Gastrocnemius medialis (tissue), 4 donors: Measurements from ENCODE around the gene TAOK3. TPM values are rescaled to one million over a fixed set of nuclear protein-coding genes. Genes with fewer than 3 reads are reported as not detected.
"Not testable (repeated sequence)": the region's sequence is repeated elsewhere in the genome, so short reads cannot be mapped to it uniquely, and the experiment has no call there.

Experiments
- ATAC-seq, 2 donors: fragments of 150-250 bp; one replicate each; pipeline ENCODE4 v1.9.1; 2016
- DNase-seq, 2 donors: peaks; one replicate each; pipeline ENCODE4 v3.0.0-alpha.2; 2019
- H3K27ac ChIP-seq, 4 donors: fragments of 200-600 bp; sonication (generic); 1 replicate in 1 of 4; 2 replicates in 3 of 4; pipeline ENCODE4 v1.5.1; 2016 to 2018; ENCODE audit warnings: mild to moderate bottlenecking in 2 of 4, moderate library complexity in 1 of 4
- H3K27me3 ChIP-seq, 3 donors: fragments of 200-600 bp; sonication (generic) in 2 of 3; 1 replicate in 1 of 3; 2 replicates in 2 of 3; pipeline versions ENCODE4 v1.5.1 to v1.6.0; 2016 to 2019; ENCODE audit warnings: mild to moderate bottlenecking in 1 of 3, moderate library complexity in 1 of 3
- H3K36me3 ChIP-seq, 2 donors: fragments of 200-600 bp; sonication (generic) in 1 of 2; one replicate each; pipeline ENCODE4 v1.5.1; 2017 to 2018
- H3K4me1 ChIP-seq, 2 donors: fragments of 200-600 bp; sonication (generic) in 1 of 2; one replicate each; pipeline ENCODE4 v1.5.1; 2016 to 2017; ENCODE audit warnings: mild to moderate bottlenecking in 2 of 2
- H3K4me3 ChIP-seq, 4 donors: fragments of 200-600 bp; sonication (generic) in 3 of 4; 1 replicate in 1 of 4; 2 replicates in 3 of 4; pipeline ENCODE4 v1.5.1; 2016 to 2019; ENCODE audit warnings: mild to moderate bottlenecking in 2 of 4
- H3K9me3 ChIP-seq, 3 donors: fragments of 200-600 bp; sonication (generic) in 2 of 3; 1 replicate in 1 of 3; 2 replicates in 2 of 3; pipeline ENCODE4 v1.5.1; 2016 to 2019
- POLR2A ChIP-seq, 2 donors: fragments of 450-650 bp; IDR thresholded peaks; one replicate each; pipeline ENCODE4 v1.6.1; 2017; ENCODE audit warnings: antibody characterized with exemption in 2 of 2, mild to moderate bottlenecking in 2 of 2, moderate library complexity in 2 of 2
- in situ Hi-C, 4 donors: fragments of 200-750 bp; cut with MboI; loops; one replicate each; pipeline versions ENCODE4 v1.15.0 to v1.8.0; 2017; ENCODE audit warnings: low sequenced_read_pairs in 4 of 4
- intact Hi-C: fragments of 100-400 bp; cut with DNase I; formaldehyde crosslinking; loops from one replicate; pipeline ENCODE4 v1.15.1; 2023; ENCODE audit warnings: low total_unique reads
- total RNA-seq, 4 donors: library from RNA; depleted of rRNA; stranded (reverse); fragments of >200 nt; gene quantifications; one replicate each; pipeline versions ENCODE4 v1.1.0 to v1.2.3, GENCODE V29; 2016
- TF ChIP-seq, protein P1 (sequence below), 5 experiments: fragments of 450-650 bp in 3 of 5; fragments of 200-600 bp in 2 of 5; sonication (generic) in 2 of 5; IDR thresholded peaks in 4 of 5; conservative IDR thresholded peaks in 1 of 5; 1 replicate in 4 of 5; 2 replicates in 1 of 5; pipeline ENCODE4 v1.5.1; 2016 to 2019; ENCODE audit warnings: antibody characterized with exemption in 5 of 5, mild to moderate bottlenecking in 3 of 5, moderate library complexity in 3 of 5

Gene TAOK3
- total RNA-seq, 4 donors from 2014 or later, result 13.5 to 24.5 (median 15.1) TPM

DNA sequence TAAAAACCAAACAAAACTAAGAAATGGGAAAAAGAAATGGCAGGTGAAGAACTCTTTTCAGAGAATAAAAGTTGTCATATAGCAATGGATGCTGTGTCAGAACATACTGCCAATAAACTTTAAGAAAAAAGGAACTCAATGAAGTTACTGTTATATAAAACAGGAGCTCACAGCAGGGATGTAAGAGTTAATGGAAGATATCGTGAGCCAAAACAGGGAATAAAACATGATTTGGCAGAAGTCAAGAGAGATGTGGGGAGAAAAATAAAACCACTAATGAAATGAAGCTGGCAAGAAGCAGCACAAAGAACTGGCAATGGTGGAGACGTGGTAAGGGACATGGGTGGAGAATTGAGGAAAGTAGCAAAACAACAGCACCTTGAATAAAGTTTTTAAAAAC is 61.0 kb downstream of the TAOK3 start:
- Histone ChIP-seq H3K4me1 (peaks cover 8 to 13% of the 10 kb centered on the region in 2 donors), H3K9me3 (no peaks in the 10 kb centered on the region), H3K4me3 (no peak overlapping the region), H3K36me3 (no peaks in the 10 kb centered on the region), H3K27ac (no peak overlapping the region), H3K27me3 (no peaks in the 10 kb centered on the region)
- in situ Hi-C loops, result no loop called here
- ATAC-seq (no peak), DNase-seq (no peak)
- intact Hi-C loops, result no loop called here
- no peak for TF ChIP-seq POLR2A (IDR thresholded peaks at IDR 0.05)
- TF ChIP-seq, protein P1, sequence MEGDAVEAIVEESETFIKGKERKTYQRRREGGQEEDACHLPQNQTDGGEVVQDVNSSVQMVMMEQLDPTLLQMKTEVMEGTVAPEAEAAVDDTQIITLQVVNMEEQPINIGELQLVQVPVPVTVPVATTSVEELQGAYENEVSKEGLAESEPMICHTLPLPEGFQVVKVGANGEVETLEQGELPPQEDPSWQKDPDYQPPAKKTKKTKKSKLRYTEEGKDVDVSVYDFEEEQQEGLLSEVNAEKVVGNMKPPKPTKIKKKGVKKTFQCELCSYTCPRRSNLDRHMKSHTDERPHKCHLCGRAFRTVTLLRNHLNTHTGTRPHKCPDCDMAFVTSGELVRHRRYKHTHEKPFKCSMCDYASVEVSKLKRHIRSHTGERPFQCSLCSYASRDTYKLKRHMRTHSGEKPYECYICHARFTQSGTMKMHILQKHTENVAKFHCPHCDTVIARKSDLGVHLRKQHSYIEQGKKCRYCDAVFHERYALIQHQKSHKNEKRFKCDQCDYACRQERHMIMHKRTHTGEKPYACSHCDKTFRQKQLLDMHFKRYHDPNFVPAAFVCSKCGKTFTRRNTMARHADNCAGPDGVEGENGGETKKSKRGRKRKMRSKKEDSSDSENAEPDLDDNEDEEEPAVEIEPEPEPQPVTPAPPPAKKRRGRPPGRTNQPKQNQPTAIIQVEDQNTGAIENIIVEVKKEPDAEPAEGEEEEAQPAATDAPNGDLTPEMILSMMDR (IDR thresholded peaks at IDR 0.05 in 4 of 5, conservative IDR thresholded peaks at IDR 0.05 in 1 of 5), result no peak

DNA sequence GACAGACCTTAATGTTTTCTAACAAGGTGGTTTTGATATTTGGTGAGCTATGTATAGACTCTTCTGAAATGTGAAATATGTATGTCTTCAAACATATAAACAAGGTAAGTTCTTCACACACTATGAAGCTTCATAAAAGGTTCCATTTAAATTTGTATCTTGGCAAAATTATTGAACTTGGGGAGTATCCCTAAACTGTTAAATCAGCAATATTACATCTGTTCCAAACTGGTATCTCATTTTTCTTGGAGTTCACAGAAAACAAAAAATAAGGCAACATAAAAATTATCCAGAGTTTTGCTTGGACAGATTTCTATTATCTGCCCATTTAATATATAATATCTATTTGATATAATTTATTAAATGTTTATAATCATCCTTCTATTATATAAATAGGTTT is 62.4 kb downstream of the TAOK3 start:
- intact Hi-C loops, result no loop called here
- no peak for TF ChIP-seq POLR2A (IDR thresholded peaks at IDR 0.05)
- TF ChIP-seq, protein P1 (IDR thresholded peaks at IDR 0.05 in 4 of 5, conservative IDR thresholded peaks at IDR 0.05 in 1 of 5), result no peak
- DNase-seq (no peak), ATAC-seq (no peak)
- H3K36me3 ChIP-seq, result no peaks in the 10 kb centered on the region
- no peak overlapping the region for H3K4me3 ChIP-seq
- no peaks in the 10 kb centered on the region for H3K9me3 ChIP-seq
- in situ Hi-C loops, result no loop called here
- no peak overlapping the region for H3K27ac ChIP-seq
- H3K27me3 ChIP-seq, result no peaks in the 10 kb centered on the region
- H3K4me1 ChIP-seq, result peaks cover 8 to 13% of the 10 kb centered on the region in 2 donors

DNA sequence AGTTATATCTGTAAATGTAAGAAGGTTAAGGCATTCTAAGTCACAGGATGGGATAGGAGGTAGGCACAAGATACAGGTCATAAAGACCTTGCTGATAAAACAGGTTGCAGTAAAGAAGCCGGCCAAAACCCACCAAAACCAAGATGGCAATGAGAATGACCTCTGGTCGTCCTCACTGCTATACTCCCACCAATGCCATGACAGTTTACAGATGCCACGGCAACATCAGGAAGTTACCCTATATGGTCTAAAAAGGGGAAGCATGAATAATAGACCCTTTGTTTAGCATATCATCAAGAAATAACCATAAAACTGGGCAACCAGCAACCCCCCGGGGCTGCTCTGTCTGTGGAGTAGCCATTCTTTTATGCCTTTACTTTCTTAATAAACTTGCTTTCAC is 64.7 kb downstream of the TAOK3 start:
- intact Hi-C loops, in situ Hi-C loops, ATAC-seq, H3K9me3 ChIP-seq, H3K36me3 ChIP-seq, DNase-seq, H3K27me3 ChIP-seq, H3K27ac ChIP-seq, H3K4me3 ChIP-seq: not testable (repeated sequence)
- H3K4me1 ChIP-seq, result peaks cover 8 to 13% of the 10 kb centered on the region in 2 donors

DNA sequence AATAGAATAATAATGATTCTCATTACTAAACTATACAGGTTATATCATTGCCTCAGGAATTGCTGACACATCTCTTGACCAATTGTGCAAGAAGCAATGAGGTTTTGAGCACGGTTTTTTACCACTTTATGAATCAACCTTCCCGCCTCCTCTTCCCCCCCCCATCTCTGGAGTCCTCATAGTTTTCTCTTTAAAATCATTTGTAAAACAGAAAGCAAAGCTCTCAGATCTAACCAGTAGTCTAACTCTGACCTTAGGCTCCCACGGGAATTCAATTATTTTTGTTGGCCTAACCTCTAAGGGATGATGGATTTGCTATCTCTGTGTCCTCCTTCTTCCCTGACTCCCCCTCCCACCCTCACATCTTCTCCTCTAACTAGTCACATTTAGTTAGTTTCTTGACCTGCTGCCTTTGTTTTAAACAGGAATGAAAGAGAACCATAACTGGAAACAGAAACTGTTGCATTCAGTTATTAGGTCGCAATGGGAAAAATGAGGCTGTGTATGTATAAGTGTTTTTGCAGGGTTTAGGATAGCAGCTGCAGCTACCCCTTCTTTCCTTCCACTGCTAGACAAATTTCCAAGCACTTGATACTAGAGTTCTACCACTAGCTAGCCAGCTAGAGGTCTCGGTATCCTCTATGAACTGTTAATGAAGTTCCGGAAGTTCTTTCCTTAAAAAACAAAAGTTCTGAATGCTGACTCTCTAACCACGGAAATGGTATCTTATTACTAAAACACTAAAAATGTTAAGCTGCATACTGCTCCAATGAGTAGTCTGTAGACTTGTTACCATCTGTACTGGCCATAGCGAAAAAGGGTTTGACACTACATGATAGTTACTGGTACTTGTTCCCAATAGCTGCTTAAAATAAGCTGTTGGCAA is 65.4 kb downstream of the TAOK3 start:
- no peaks in the 10 kb centered on the region for H3K9me3 ChIP-seq
- H3K27ac ChIP-seq, result peak overlapping the region in 1 of 4 donors; percentile 41
- ATAC-seq (no peak), DNase-seq (no peak)
- H3K36me3 ChIP-seq, result no peaks in the 10 kb centered on the region
- no peak for TF ChIP-seq POLR2A (IDR thresholded peaks at IDR 0.05)
- TF ChIP-seq, protein P1 (IDR thresholded peaks at IDR 0.05 in 4 of 5, conservative IDR thresholded peaks at IDR 0.05 in 1 of 5), result no peak
- no peaks in the 10 kb centered on the region for H3K27me3 ChIP-seq
- intact Hi-C loops, result no loop called here
- in situ Hi-C loops, result no loop called here
- H3K4me1 ChIP-seq, result peaks cover 2 to 9% of the 10 kb centered on the region in 2 donors
- H3K4me3 ChIP-seq, result no peak overlapping the region

DNA sequence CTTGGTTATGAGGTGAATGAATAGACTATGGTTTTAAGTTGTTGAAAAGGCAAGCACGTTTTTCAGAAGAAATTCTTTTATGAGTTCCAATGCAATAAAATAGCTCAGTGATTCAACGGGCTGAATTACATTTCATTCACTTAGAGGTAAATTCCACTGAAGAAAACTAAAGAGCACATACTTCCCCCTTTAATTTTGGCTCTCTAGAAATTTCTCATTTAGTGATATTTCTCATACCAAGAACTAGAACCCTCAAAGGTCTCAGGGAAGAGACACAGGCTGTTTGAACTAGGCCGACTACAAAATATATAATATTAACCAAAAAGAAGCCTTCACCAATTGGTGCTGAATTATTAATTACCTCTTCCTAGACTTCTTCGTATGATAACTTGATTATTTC is 68.6 kb downstream of the TAOK3 start:
- Histone ChIP-seq H3K27ac (no peak overlapping the region), H3K4me3 (no peak overlapping the region), H3K9me3 (no peaks in the 10 kb centered on the region), H3K27me3 (no peaks in the 10 kb centered on the region), H3K36me3 (no peaks in the 10 kb centered on the region), H3K4me1 (peaks cover 0 to 4% of the 10 kb centered on the region in 2 donors)
- intact Hi-C loops (no loop called here), in situ Hi-C loops (no loop called here)
- ATAC-seq (no peak), DNase-seq (no peak)
- TF ChIP-seq POLR2A (IDR thresholded peaks at IDR 0.05), result no peak
- TF ChIP-seq, protein P1 (IDR thresholded peaks at IDR 0.05 in 4 of 5, conservative IDR thresholded peaks at IDR 0.05 in 1 of 5), result no peak
